HepG2 (cell line): Measurements from ENCODE around the gene RIPOR3. TPM values are rescaled to one million over a fixed set of nuclear protein-coding genes. Genes with fewer than 3 reads are reported as not detected.

Experiments used
- AGO1 ChIP-seq: fragments of 200-400 bp; formaldehyde crosslinking; IDR thresholded peaks from 2 replicates; pipeline ENCODE4 v1.6.1; 2017; ENCODE audit warnings: mild to moderate bottlenecking, low read depth, low read length, moderate library complexity; ENCODE audit not compliant: poor library complexity, severe bottlenecking
- ATF7 ChIP-seq, 2 experiments: fragments of 450-650 bp in 1 of 2; sonication (generic) in 1 of 2; formaldehyde crosslinking in 1 of 2; IDR thresholded peaks; 2 replicates each; pipeline versions ENCODE4 v1.4.0 to v1.6.1; 2016 to 2020; ENCODE audit warnings: antibody characterized with exemption in 1 of 2, mild to moderate bottlenecking in 1 of 2, missing genetic modification reagents in 1 of 2
- BRCA1 ChIP-seq: sonication (generic); formaldehyde crosslinking; IDR thresholded peaks from 2 replicates; pipeline ENCODE4 v1.4.0; 2020; ENCODE audit warnings: missing genetic modification reagents
- DDIT3 ChIP-seq: sonication (generic); formaldehyde crosslinking; IDR thresholded peaks from 2 replicates; pipeline ENCODE4 v1.4.0; 2020; ENCODE audit warnings: mild to moderate bottlenecking, missing genetic modification reagents
- GABPB1 ChIP-seq: IDR thresholded peaks from 2 replicates; pipeline ENCODE4 v1.6.1; 2016; ENCODE audit warnings: mild to moderate bottlenecking, missing genetic modification reagents, moderate library complexity, missing compliant biosample characterization
- GATAD2A ChIP-seq: IDR thresholded peaks from 2 replicates; pipeline ENCODE4 v1.6.1; 2016
- HOXA5 ChIP-seq: sonication (generic); formaldehyde crosslinking; IDR thresholded peaks from 2 replicates; pipeline ENCODE4 v1.4.0; 2020; ENCODE audit warnings: missing genetic modification reagents
- ISX ChIP-seq: sonication (generic); formaldehyde crosslinking; conservative IDR thresholded peaks from 2 replicates; pipeline ENCODE4 v1.5.0; 2020; ENCODE audit warnings: missing genetic modification reagents
- KDM3A ChIP-seq: IDR thresholded peaks from 2 replicates; pipeline ENCODE4 v1.6.1; 2018; ENCODE audit warnings: low read depth, missing compliant biosample characterization
- MEIS2 ChIP-seq: sonication (generic); formaldehyde crosslinking; IDR thresholded peaks from 2 replicates; pipeline ENCODE4 v1.9.0; 2021; ENCODE audit warnings: mild to moderate bottlenecking, missing genetic modification reagents
- MTF1 ChIP-seq: sonication (generic); formaldehyde crosslinking; IDR thresholded peaks from 2 replicates; pipeline ENCODE4 v1.5.0; 2020; ENCODE audit warnings: missing genetic modification reagents
- PCBP2 ChIP-seq: fragments of 200-400 bp; formaldehyde crosslinking; optimal IDR thresholded peaks from 2 replicates; pipeline ENCODE3; 2018; ENCODE audit warnings: low read length, low read depth; ENCODE audit not compliant: poor library complexity, severe bottlenecking
- POGZ ChIP-seq: sonication (generic); formaldehyde crosslinking; IDR thresholded peaks from 2 replicates; pipeline ENCODE4 v1.4.0; 2020; ENCODE audit warnings: mild to moderate bottlenecking, missing genetic modification reagents
- POLR2AphosphoS2 ChIP-seq: IDR thresholded peaks from 2 replicates; pipeline ENCODE4 v1.6.1; 2011; ENCODE audit warnings: low read depth, low read length, improper control_type of control experiment
- RBM22 ChIP-seq: fragments of 200-400 bp; formaldehyde crosslinking; optimal IDR thresholded peaks from 2 replicates; pipeline ENCODE3; 2017; ENCODE audit warnings: mild to moderate bottlenecking, low read length, moderate library complexity
- RFX5 ChIP-seq: IDR thresholded peaks from 2 replicates; pipeline ENCODE4 v1.6.1; 2011; ENCODE audit warnings: low read depth, low read length, improper control_type of control experiment
- RNF2 ChIP-seq: fragments of 450-650 bp; conservative IDR thresholded peaks from 2 replicates; pipeline ENCODE4 v1.6.1; 2016; ENCODE audit warnings: low read depth
- SMYD3 ChIP-seq: sonication (generic); formaldehyde crosslinking; IDR thresholded peaks from 2 replicates; pipeline ENCODE4 v1.8.1; 2023; ENCODE audit warnings: mild to moderate bottlenecking, missing genetic modification reagents
- TBL1XR1 ChIP-seq: fragments of 150-350 bp; IDR thresholded peaks from 2 replicates; pipeline ENCODE4 v1.6.1; 2014; ENCODE audit warnings: borderline replicate concordance, low read length; ENCODE audit not compliant: partially characterized antibody
- USF2 ChIP-seq, 2 experiments: sonication (generic) in 1 of 2; formaldehyde crosslinking in 1 of 2; IDR thresholded peaks; 2 replicates each; pipeline versions ENCODE4 v1.5.1 to v1.6.1; 2011 to 2020; ENCODE audit warnings: borderline replicate concordance in 1 of 2, low read depth in 1 of 2, low read length in 1 of 2, mild to moderate bottlenecking in 1 of 2, missing genetic modification reagents in 1 of 2, moderate library complexity in 1 of 2
- YEATS4 ChIP-seq: sonication (generic); formaldehyde crosslinking; IDR thresholded peaks from 2 replicates; pipeline ENCODE4 v1.4.0; 2020; ENCODE audit warnings: missing genetic modification reagents, borderline replicate concordance
- ZBTB38 ChIP-seq: sonication (generic); formaldehyde crosslinking; IDR thresholded peaks from 2 replicates; pipeline ENCODE4 v1.5.1; 2020; ENCODE audit warnings: mild to moderate bottlenecking, missing genetic modification reagents
- ZBTB7B ChIP-seq: sonication (generic); formaldehyde crosslinking; IDR thresholded peaks from 2 replicates; pipeline ENCODE4 v1.4.0; 2020; ENCODE audit warnings: missing genetic modification reagents
- ZNF138 ChIP-seq: sonication (generic); formaldehyde crosslinking; IDR thresholded peaks from 2 replicates; pipeline ENCODE4 v1.5.0; 2020; ENCODE audit warnings: mild to moderate bottlenecking, low read depth, missing genetic modification reagents
- ZNF569 ChIP-seq: sonication (generic); formaldehyde crosslinking; IDR thresholded peaks from 2 replicates; pipeline ENCODE4 v1.5.0; 2020; ENCODE audit warnings: mild to moderate bottlenecking, missing genetic modification reagents, moderate library complexity, borderline replicate concordance
- ZNF691 ChIP-seq: sonication (generic); formaldehyde crosslinking; IDR thresholded peaks from 2 replicates; pipeline ENCODE4 v1.4.0; 2020; ENCODE audit warnings: missing genetic modification reagents, low read depth, mild to moderate bottlenecking, borderline replicate concordance
- ZNF775 ChIP-seq: sonication (generic); formaldehyde crosslinking; IDR thresholded peaks from 2 replicates; pipeline ENCODE4 v1.4.0; 2020; ENCODE audit warnings: missing genetic modification reagents, mild to moderate bottlenecking, moderate library complexity, borderline replicate concordance
- ZSCAN20 ChIP-seq: sonication (generic); formaldehyde crosslinking; IDR thresholded peaks from 2 replicates; pipeline ENCODE4 v1.4.0; 2020; ENCODE audit warnings: missing genetic modification reagents, mild to moderate bottlenecking, borderline replicate concordance
- polyA plus RNA-seq, 8 experiments: library from polyadenylated mRNA; depleted of rRNA in 3 of 8; stranded (reverse) in 7 of 8; unstranded in 1 of 8; fragments of >200 nt; fragmentation: Illumina TruSeq in 4 of 8; extraction: Trizol in 4 of 8; gene quantifications; 2 replicates each; pipeline versions ENCODE4 v1.2.1 to v1.2.3, GENCODE V29; 2011 to 2016; ENCODE audit warnings: low read depth in 4 of 8, missing spikeins in 1 of 8, mixed read lengths in 1 of 8; ENCODE audit not compliant: insufficient read depth in 1 of 8
- total RNA-seq, 5 experiments: library from RNA; depleted of rRNA; stranded (reverse); fragments of >200 nt; fragmentation: Illumina TruSeq; extraction: Trizol; gene quantifications; 2 replicates each; pipeline ENCODE4 v1.2.3, GENCODE V29; 2016; ENCODE audit warnings: low read depth in 1 of 5

RIPOR3 gene
- total and polyA plus RNA-seq, 2 of the 13 experiments (the other 11 are each of a cell fraction or from before 2014, with no cell fraction given): 0.18 TPM; not detected in 1

GRCh38 chr20:50673466-50674137 lies 17.7 kb downstream of the RIPOR3 start (continued):
- no peak for TF ChIP-seq RBM22
- no peak for TF ChIP-seq ZNF138 (CRISPR knock-in tag)
- 0 out of 2 replicates have a peak, but pooled peaks have one; percentile 34 for TF ChIP-seq RNF2
- no peak for TF ChIP-seq MTF1 (CRISPR knock-in tag)
- TF ChIP-seq YEATS4 (CRISPR knock-in tag): no peak
- TF ChIP-seq GATAD2A (CRISPR knock-in tag): peak; percentile 16; the same call in 1 of the 2 replicates
- TF ChIP-seq MEIS2: peak; percentile 65; the same call in 1 of the 2 replicates
- TF ChIP-seq ISX (CRISPR knock-in tag): no peak
- TF ChIP-seq GABPB1 (CRISPR knock-in tag): no peak
- TF ChIP-seq ZNF569 (CRISPR knock-in tag): no peak
- no peak for TF ChIP-seq AGO1
- no peak for TF ChIP-seq BRCA1 (CRISPR knock-in tag)
- 0 out of 2 replicates have a peak, but pooled peaks have one; percentile 59 for TF ChIP-seq HOXA5 (CRISPR knock-in tag)
- no peak for TF ChIP-seq ZNF691 (CRISPR knock-in tag)
- no peak for TF ChIP-seq RFX5
- TF ChIP-seq POLR2AphosphoS2: no peak
- no peak for TF ChIP-seq ATF7 (IDR thresholded peaks at IDR 0.05)
- TF ChIP-seq ATF7 (CRISPR knock-in tag; IDR thresholded peaks at IDR 0.05): 0 out of 2 replicates have a peak, but pooled peaks have one; percentile 44
- TF ChIP-seq ZSCAN20 (CRISPR knock-in tag): no peak
- peak; percentile 73; the same call in 1 of the 2 replicates for TF ChIP-seq SMYD3
- no peak for TF ChIP-seq ZNF775 (CRISPR knock-in tag)
- no peak for TF ChIP-seq TBL1XR1
- no peak for TF ChIP-seq POGZ (CRISPR knock-in tag)
- 0 out of 2 replicates have a peak, but pooled peaks have one; percentile 18 for TF ChIP-seq USF2 (IDR thresholded peaks at IDR 0.05; ENCODE audit: low read depth, low read length)
- no peak for TF ChIP-seq USF2 (CRISPR knock-in tag; IDR thresholded peaks at IDR 0.05; ENCODE audit: borderline replicate concordance)
- peak; percentile 8; the same call in 1 of the 2 replicates for TF ChIP-seq KDM3A (CRISPR knock-in tag)
- TF ChIP-seq ZBTB38 (CRISPR knock-in tag): no peak
- no peak for TF ChIP-seq DDIT3
- TF ChIP-seq ZBTB7B (CRISPR knock-in tag): no peak
- no peak for TF ChIP-seq PCBP2
